AG08395 (cell line): ENCODE measurements around the gene SPEN.
A peak's percentile ranks its signal among the peaks of the same experiment; 100 is the strongest.

Source experiments
- DNase-seq: peaks from one replicate; pipeline ENCODE4 v3.0.0; 2012; ENCODE audit warnings: mixed read lengths, low spot score

SPEN gene

GRCh38 chr1:15852036-15852827 lies 4.7 kb downstream of the SPEN start:
- no peak for DNase-seq

DNA sequence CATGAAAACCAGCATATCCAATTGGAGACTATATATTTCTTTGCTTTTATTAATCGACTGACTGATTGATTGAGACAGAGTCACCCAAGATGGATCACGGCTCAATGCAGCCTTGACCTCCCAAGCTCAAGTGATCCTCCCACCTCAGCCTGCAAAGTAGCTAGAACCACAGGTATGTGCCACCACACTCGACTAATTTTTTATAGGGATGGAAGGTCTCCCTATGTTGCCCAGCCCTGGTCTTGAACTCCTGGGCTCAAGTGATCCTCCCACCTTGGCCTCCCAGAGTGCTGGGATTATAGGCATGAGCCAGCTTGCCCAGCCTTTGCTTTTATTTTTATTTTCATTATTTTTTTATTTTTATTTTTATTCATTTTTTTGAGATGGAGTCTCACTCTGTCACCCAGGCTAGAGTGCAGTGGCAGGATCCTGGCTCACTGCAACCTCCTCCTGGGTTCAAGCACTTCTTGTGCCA lies 5.4 kb downstream of the SPEN start:
- no peak for DNase-seq

DNA sequence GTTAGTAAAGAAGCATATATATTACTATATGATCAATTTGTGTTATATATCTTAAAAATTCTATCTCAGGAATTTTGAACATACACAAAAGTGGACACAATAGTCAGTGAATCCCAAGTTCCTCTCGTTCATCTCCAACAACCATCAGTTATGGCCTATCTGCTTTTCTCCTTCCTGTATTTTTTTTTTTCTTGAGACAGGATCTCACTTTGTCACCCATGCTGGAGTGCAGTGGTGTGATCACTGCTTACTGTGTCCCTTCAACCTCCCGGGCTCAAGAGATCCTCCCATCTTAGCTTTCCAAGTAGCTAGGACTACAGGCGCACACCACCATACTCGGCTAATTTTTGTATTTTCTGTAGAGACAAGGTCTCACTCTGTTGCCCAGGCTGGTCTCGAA lies 9.4 kb downstream of the SPEN start:
- DNase-seq = no peak

DNA sequence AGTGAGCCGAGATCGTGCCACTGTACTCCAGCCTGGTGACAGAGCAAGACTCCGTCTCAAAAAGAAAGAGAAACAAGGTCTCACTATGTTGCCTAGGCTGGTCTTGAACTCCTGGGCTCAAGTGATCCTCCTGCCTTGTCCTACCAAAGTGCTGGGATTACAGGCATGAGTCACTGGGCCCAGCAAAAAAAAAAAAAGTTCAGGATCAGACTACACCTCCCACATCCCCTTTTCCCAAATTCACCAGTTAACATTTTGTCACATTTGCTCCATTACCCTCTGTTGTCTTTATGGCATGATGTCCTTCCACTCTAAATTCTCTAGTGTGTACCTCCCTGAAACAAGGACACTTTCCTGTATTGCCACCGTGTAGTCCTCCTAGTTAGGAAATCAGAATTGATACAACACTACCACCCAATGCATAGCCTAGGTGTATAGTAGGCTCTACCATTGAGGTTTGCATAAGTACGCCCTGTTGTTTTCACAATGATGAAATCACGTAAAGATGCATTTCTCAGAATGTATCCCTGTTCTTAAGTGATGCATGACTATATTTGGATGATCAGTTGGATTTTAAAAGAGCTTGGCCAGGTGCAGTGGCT lies 10.7 kb downstream of the SPEN start:
- no peak for DNase-seq

GRCh38 chr1:15858672-15859372 lies 11.3 kb downstream of the SPEN start:
- DNase-seq = no peak

DNA sequence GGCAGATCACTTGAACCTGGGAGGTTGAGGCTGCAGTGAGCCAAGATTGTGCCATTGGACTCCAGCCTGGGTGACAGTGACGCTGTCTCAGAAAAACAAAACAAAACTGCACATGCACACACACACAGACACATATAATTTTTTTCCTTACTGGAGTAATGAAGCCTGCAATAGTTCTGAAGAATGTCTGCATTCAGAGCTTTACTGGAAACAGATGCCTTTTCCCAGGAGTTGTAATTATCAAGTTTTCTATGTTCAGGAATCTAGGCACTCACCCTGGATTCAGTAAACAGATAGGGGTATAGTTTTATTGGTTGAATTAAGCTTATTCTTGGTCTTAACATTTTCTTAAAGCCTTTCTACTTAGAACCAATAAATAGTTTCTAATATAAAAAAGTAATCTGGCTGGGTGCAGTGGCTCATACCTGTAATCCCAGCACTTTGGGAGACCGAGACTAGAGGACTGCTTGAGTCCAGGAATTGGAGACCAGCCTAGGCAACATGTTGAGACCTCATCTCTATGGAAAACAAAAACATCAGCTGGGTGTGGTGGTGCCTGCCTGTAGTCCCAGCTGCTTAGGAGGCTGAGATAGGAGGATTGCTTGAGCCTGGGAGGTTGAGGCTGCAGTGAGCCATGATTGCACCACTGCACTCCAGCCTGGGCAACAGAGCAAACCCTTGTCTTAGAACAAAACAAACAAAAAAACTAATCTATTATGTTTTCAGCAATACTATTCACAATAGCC lies 15.8 kb downstream of the SPEN start:
- no peak for DNase-seq

- DNase-seq = no peak
Measured at GRCh38 chr1:15866721-15867201, 19.3 kb downstream of the SPEN start.

DNA sequence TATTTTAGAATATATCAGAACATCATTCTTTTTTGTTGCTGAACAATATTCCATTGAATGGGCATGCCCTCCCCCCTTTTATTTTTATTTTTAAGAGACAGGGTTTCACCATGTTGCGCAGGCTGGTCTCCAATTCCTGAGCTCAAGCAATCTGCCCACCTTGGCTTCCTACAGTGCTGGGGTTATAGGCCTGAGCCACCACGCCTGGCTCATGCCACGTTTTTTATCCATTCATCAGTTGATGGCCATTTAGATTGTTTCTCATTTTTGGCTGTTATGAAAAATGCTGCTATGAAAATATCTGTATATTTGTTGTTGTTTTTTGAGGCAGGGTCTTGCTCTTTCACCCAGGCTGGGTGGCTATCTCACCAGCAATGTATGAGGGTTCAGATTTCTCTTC lies 19.8 kb downstream of the SPEN start:
- DNase-seq = no peak

DNA sequence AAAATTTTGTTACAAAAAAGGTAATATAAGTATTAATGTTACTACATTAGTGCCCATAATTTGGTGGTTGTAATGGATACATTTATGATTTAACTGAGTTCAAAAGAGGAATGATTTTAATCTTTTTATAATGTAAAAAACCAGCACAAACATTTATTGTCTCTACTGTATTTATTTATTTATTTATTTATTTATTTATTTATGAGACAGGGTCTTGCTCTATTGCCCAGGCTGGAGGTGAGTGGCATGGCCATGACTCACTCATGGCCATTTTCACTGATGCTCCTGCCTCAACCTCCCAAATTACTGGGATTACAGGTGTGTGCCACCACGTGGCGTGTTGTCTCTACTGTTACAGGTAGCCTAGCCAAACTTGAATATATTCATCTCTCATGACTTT lies 21.9 kb downstream of the SPEN start:
- no peak for DNase-seq

GRCh38 chr1:15870421-15870820 lies 22.9 kb downstream of the SPEN start:
- no peak for DNase-seq

DNA sequence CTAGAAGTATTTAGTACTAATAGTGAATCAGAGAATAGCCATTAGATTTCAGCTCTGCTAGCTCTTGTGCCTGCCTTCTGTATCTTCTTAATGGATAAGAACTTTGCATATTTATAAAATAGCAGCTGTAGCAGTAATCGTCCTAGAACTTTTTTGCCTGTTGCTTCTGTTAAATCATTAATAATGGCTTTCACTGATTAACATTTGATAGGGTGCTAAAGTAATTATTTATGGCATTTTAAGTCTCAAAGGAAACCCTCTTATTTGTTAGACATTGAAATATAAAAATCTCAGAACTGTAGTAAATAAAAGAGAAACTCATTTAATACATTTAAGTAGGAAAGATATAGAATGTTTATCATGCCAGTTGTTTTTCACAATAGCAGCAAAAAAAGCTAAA lies 27.0 kb downstream of the SPEN start:
- no peak for DNase-seq

DNA sequence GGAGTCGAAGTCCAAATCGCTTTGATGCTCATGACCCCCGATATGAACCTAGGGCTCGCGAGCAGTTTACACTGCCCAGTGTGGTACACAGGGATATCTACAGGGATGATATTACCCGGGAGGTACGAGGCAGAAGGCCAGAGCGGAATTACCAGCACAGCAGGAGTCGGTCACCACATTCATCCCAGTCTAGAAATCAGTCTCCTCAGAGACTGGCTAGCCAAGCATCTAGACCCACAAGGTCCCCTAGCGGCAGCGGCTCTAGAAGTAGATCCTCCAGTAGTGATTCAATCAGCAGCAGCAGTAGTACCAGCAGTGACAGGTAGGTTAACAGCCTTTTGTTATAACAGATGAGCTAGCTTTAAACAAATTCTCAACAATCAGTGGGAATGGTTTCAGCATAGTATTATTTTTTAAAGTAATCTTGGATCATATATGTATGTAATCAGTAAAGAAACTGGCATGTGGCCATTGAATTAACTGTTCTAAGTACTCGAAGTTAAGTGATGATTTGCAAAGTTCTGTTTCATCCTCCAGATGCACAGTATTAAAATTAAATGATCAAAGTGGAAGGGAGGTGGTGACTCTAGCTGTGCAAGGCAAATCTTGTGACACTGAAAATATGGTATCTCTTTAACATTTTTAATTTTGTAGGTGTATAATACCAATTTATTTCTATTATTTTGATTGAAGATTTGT lies 29.0 kb downstream of the SPEN start:
- no peak for DNase-seq

DNA sequence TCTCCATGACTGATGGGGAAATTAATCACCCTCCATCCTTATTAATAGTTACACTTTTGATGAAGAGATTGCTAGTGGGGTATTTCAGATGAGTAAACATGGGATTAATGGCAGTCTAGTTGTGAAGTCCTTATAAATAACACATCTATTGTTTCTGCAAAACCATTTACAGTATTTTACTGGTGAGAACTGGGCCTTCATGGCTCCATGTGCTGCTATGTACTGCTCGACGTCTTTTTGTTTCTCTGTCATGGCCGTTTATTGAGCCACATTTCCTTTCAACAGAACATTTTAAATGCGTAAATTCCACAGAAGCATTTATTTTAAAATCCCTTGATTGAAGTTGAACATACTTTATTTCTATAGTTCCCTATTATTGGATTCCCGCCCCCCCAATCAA lies 34.5 kb downstream of the SPEN start:
- no peak for DNase-seq

GRCh38 chr1:15882665-15883064 lies 35.2 kb downstream of the SPEN start:
- DNase-seq = no peak

- DNase-seq = no peak
Measured at GRCh38 chr1:15883326-15883725, 35.8 kb downstream of the SPEN start.

DNA sequence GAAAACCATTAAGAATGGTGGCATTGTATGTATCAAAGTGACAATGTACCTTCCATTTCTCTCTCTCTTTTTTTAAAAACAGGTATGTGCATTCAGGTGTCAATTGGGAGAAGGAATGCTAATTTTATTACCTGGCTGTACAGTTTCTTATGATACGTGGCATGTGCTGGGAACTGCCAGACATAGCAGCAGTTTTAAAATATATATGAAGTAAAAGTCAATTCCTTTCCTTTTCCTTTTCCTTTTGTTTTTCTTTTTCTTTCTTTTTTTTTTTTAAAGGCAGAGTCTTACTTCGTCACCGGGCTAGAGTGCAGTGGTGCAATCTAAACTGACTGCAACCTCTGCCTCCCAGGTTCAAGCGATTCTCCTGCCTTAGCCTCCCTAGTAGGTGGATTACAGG lies 37.0 kb downstream of the SPEN start:
- no peak for DNase-seq

GRCh38 chr1:15885269-15885668 lies 37.8 kb downstream of the SPEN start:
- DNase-seq = no peak

DNA sequence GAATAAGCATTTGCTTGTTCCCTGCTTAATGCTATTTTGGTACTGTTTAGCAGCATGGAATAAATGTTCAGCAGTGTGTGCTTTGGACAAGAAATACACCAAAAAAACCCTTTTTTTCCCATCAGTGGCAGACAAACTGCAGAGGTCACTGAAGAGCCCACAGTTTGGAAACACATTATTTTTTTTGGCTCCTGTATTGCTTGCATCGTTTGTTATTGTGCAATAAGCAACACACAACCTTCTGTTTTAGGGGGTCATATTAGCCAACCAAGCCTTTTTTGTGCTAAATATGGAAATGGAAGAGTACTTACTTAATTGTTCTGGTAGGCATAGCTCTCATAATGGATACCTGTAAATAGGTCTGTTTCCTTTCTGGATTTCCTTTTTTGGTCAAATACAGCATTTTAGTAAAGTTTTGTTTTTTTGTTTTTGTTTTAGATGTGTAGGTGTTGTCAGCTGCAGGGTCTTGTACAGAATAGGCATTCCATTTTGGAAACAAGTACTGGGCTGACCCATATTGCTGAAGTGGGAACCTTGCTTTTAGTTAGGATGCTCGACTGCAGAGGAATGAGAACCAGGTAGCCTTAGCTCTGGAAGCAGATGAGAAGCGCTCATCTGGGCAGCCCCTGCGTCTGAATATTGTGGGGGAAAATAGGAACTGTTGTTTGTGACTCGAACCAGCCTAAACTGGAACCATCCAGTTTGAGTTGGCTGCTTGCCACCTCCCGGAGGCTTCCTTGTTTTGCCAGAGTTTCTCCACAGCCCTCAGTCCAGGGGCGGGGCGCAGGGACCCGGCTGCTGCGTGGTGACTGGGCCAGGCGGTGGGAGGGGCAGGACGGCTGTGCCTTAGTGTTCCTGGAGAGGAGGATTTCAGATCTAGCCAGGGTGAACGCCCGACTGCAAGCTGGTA lies 38.4 kb downstream of the SPEN start:
- peak; percentile 89 for DNase-seq

- no peak for DNase-seq
Measured at GRCh38 chr1:15886611-15887167, 39.2 kb downstream of the SPEN start.
